HepG2 (cell line): ENCODE results near the gene TNKS1BP1. TPM values are rescaled to one million over a fixed set of nuclear protein-coding genes. Genes with fewer than 3 reads are reported as not detected.

ENCODE experiments used
- ATAC-seq: fragments of 200-7000 bp; cut with Tn5 transposase; 3 replicates; pipeline ENCODE4 v1.9.1; 2020; ENCODE audit warnings: mild to moderate bottlenecking, moderate library complexity
- BruUV-seq: library from RNA; stranded (reverse); fragments of 400-500 nt; replicated peaks from 2 replicates; lab custom pipeline; 2021; lab: Mats Ljungman, UMichigan
- CTCF ChIA-PET: fragments of 300-600 bp; formaldehyde crosslinking; extraction: SDS; loops from one replicate; lab custom pipeline; 2021; ENCODE audit warnings: low total read pairs, inconsistent platforms, low intra/inter-chr PET ratio; lab: Yijun Ruan, JAX
- POLR2A ChIA-PET: fragments of 350-600 bp; sonication (Branson Sonifier 250); formaldehyde crosslinking; loops from one replicate; lab custom pipeline; 2020; ENCODE audit warnings: antibody characterized with exemption, inconsistent platforms; lab: Yijun Ruan, JAX
- DNase-seq: peaks from one replicate; pipeline ENCODE4 v3.0.0-alpha.2; 2015; ENCODE audit warnings: low spot score
- FAIRE-seq: peaks from 3 replicates; lab custom pipeline; 2011; peaks lifted over from hg19 to GRCh38; lab: Jason Lieb, UNC
- H2AFZ ChIP-seq: one replicate; pipeline ENCODE4 v1.6.1; 2011; ENCODE audit warnings: low read length, inconsistent platforms
- H3K27ac ChIP-seq: fragments of 300-600 bp; 3 replicates; pipeline ENCODE4 v1.8.0; 2011; ENCODE audit warnings: mixed run types, mild to moderate bottlenecking, mixed read lengths, low read length, inconsistent platforms; ENCODE audit not compliant: insufficient read depth; ENCODE audit errors: extremely low read length
- H3K27me3 ChIP-seq, 2 experiments: fragments of 200-600 bp in 1 of 2; 2 replicates in 1 of 2; 3 replicates in 1 of 2; pipeline versions ENCODE4 v1.6.0 to v1.8.0; 2011; ENCODE audit warnings: low read length in 2 of 2, mild to moderate bottlenecking in 2 of 2, moderate library complexity in 2 of 2, inconsistent platforms in 1 of 2; ENCODE audit not compliant: insufficient read depth in 2 of 2, control insufficient read depth in 1 of 2
- H3K36me3 ChIP-seq, 2 experiments: fragments of 200-600 bp in 1 of 2; replicated peaks in 1 of 2; 2 replicates in 1 of 2; 3 replicates in 1 of 2; pipeline versions ENCODE4 v1.5.1 to v1.8.0; 2011; ENCODE audit warnings: low read length in 2 of 2, inconsistent platforms in 1 of 2; ENCODE audit not compliant: insufficient read depth in 2 of 2, control insufficient read depth in 1 of 2
- H3K4me1 ChIP-seq: 2 replicates; pipeline ENCODE4 v1.5.1; 2012; ENCODE audit warnings: low read length, inconsistent platforms; ENCODE audit not compliant: insufficient read depth
- H3K4me2 ChIP-seq: 2 replicates; pipeline ENCODE4 v1.6.0; 2011; ENCODE audit warnings: low read depth, low read length, inconsistent platforms
- H3K4me3 ChIP-seq, 3 experiments: fragments of 200-600 bp in 1 of 3; sonication (generic), shearing (Covaris generic) in 1 of 3; replicated peaks in 1 of 3; 2 replicates each; pipeline ENCODE4 v1.5.1; 2011 to 2016; ENCODE audit warnings: low read length in 3 of 3, inconsistent platforms in 2 of 3, low read depth in 2 of 3, mild to moderate bottlenecking in 2 of 3, control low read depth in 1 of 3, mixed read lengths in 1 of 3; ENCODE audit not compliant: insufficient read depth in 1 of 3
- H3K79me2 ChIP-seq: one replicate; pipeline ENCODE4 v1.6.1; 2011; ENCODE audit warnings: low read length, inconsistent platforms; ENCODE audit not compliant: insufficient read depth
- H3K9ac ChIP-seq: 2 replicates; pipeline ENCODE4 v1.6.0; 2011; ENCODE audit warnings: mild to moderate bottlenecking, low read depth, low read length, inconsistent platforms; ENCODE audit not compliant: insufficient read depth
- H3K9me3 ChIP-seq: 2 replicates; pipeline ENCODE4 v1.5.1; 2012; ENCODE audit warnings: mild to moderate bottlenecking, low read length
- H4K20me1 ChIP-seq: 2 replicates; pipeline ENCODE4 v1.6.0; 2011; ENCODE audit warnings: inconsistent platforms, mild to moderate bottlenecking, low read length, moderate library complexity; ENCODE audit not compliant: insufficient read depth
- GTF3A ChIP-seq: sonication (generic); formaldehyde crosslinking; conservative IDR thresholded peaks from 2 replicates; pipeline ENCODE4 v1.4.0; 2020; ENCODE audit warnings: mild to moderate bottlenecking, missing genetic modification reagents
- NONO ChIP-seq, 2 experiments: fragments of 450-650 bp in 1 of 2; sonication (generic) in 1 of 2; formaldehyde crosslinking in 1 of 2; IDR thresholded peaks in 1 of 2; conservative IDR thresholded peaks in 1 of 2; 2 replicates each; pipeline versions ENCODE4 v1.6.1 to v1.8.0; 2017 to 2022; ENCODE audit warnings: mild to moderate bottlenecking in 1 of 2, missing genetic modification reagents in 1 of 2, moderate library complexity in 1 of 2
- PCBP2 ChIP-seq: fragments of 200-400 bp; formaldehyde crosslinking; optimal IDR thresholded peaks from 2 replicates; pipeline ENCODE3; 2018; ENCODE audit warnings: low read length, low read depth; ENCODE audit not compliant: poor library complexity, severe bottlenecking
- SMC3 ChIP-seq: IDR thresholded peaks from 2 replicates; pipeline ENCODE4 v1.6.1; 2011; ENCODE audit warnings: low read length, improper control_type of control experiment
- SOX6 ChIP-seq, 2 experiments: fragments of 450-650 bp in 1 of 2; sonication (generic) in 1 of 2; formaldehyde crosslinking in 1 of 2; IDR thresholded peaks; 2 replicates each; pipeline versions ENCODE4 v1.4.0 to v1.6.1; 2017 to 2020; ENCODE audit warnings: antibody characterized with exemption in 1 of 2, mild to moderate bottlenecking in 1 of 2, missing genetic modification reagents in 1 of 2
- THYN1 ChIP-seq: sonication (generic); formaldehyde crosslinking; IDR thresholded peaks from 2 replicates; pipeline ENCODE4 v1.8.1; 2023; ENCODE audit warnings: low read depth, mild to moderate bottlenecking, moderate library complexity, missing genetic modification reagents, borderline replicate concordance
- TOE1 ChIP-seq: sonication (generic); formaldehyde crosslinking; IDR thresholded peaks from 2 replicates; pipeline ENCODE4 v1.4.0; 2020; ENCODE audit warnings: mild to moderate bottlenecking, missing genetic modification reagents
- XBP1 ChIP-seq: sonication (generic); formaldehyde crosslinking; IDR thresholded peaks from 2 replicates; pipeline ENCODE4 v1.5.0; 2020; ENCODE audit warnings: missing genetic modification reagents
- ZNF251 ChIP-seq: sonication (generic); formaldehyde crosslinking; IDR thresholded peaks from 2 replicates; pipeline ENCODE4 v1.9.0; 2021; ENCODE audit warnings: mild to moderate bottlenecking, missing genetic modification reagents
- ZNF34 ChIP-seq: sonication (generic); formaldehyde crosslinking; IDR thresholded peaks from 2 replicates; pipeline ENCODE4 v1.4.0; 2020; ENCODE audit warnings: mild to moderate bottlenecking, missing genetic modification reagents, borderline replicate concordance
- WGBS: methylation state at CpG from one replicate; pipeline ENCODE4 v1.1.6; 2017; ENCODE audit warnings: low lambda C conversion rate; 5-methylcytosine and 5-hydroxymethylcytosine counted together
- in situ Hi-C: cut with HindIII; loops from 2 replicates; pipeline ENCODE4 v1.10.0; 2017; ENCODE audit warnings: low pct_unique_long_range_greater_than_20kb; ENCODE audit not compliant: extremely low pct_ligation_motif_present
- intact Hi-C: fragments of 100-400 bp; cut with micrococcal nuclease; formaldehyde crosslinking; loops from one replicate; pipeline ENCODE4 v1.10.0; 2022; ENCODE audit not compliant: unreplicated experiment
- polyA plus RNA-seq, 8 experiments: library from polyadenylated mRNA; depleted of rRNA in 3 of 8; stranded (reverse) in 7 of 8; unstranded in 1 of 8; fragments of >200 nt; fragmentation: Illumina TruSeq in 4 of 8; extraction: Trizol in 4 of 8; gene quantifications; 2 replicates each; pipeline versions ENCODE4 v1.2.1 to v1.2.3, GENCODE V29; 2011 to 2016; ENCODE audit warnings: low read depth in 4 of 8, missing spikeins in 1 of 8, mixed read lengths in 1 of 8; ENCODE audit not compliant: insufficient read depth in 1 of 8
- total RNA-seq, 5 experiments: library from RNA; depleted of rRNA; stranded (reverse); fragments of >200 nt; fragmentation: Illumina TruSeq; extraction: Trizol; gene quantifications; 2 replicates each; pipeline ENCODE4 v1.2.3, GENCODE V29; 2016; ENCODE audit warnings: low read depth in 1 of 5
- TF ChIP-seq, protein P1 (sequence below): sonication (generic); formaldehyde crosslinking; conservative IDR thresholded peaks from 2 replicates; pipeline ENCODE4 v1.8.1; 2023; ENCODE audit warnings: missing genetic modification reagents

Gene TNKS1BP1
- total and polyA plus RNA-seq, 2 of the 13 experiments (the other 11 are each of a cell fraction or from before 2014, with no cell fraction given) = 13.7 to 15.0 TPM

DNA sequence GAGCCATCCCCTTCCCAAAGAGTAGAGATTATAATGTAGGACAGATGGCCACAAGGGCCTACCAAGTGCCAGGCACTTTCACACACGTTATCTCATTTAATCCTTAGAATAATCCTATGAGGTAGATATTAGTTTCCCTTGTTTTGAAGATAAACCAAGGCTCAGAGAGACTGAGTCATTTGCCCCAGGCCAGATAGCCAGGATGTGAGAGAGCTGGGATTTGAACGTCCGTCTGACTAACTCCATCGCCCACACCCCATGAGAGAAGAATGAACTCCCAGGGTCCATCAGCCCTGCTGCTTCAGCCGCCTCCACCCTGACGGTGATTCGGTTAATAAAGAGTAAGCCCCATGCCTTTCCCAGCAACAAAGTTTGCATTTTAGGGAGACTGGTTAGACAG, 45.5 kb upstream of the TNKS1BP1 start:
- no peak overlapping the region for H3K4me3 ChIP-seq
- DNase-seq (no peak), FAIRE-seq (no peak), ATAC-seq (no peak)
- H3K9ac ChIP-seq = no peak overlapping the region
- no peaks in the 10 kb centered on the region for H3K36me3 ChIP-seq
- no TSS peak for BruUV-seq
- no peak for TF ChIP-seq PCBP2
- no peak for TF ChIP-seq XBP1 (CRISPR knock-in tag)
- TF ChIP-seq NONO (IDR thresholded peaks at IDR 0.05) = no peak
- TF ChIP-seq NONO (CRISPR knock-in tag; conservative IDR thresholded peaks at IDR 0.05) = no peak
- TF ChIP-seq THYN1 (CRISPR knock-in tag) = no peak
- no peak for TF ChIP-seq SOX6 (IDR thresholded peaks at IDR 0.05)
- no peak for TF ChIP-seq SOX6 (CRISPR knock-in tag; IDR thresholded peaks at IDR 0.05)
- TF ChIP-seq GTF3A = no peak
- TF ChIP-seq, protein P1, sequence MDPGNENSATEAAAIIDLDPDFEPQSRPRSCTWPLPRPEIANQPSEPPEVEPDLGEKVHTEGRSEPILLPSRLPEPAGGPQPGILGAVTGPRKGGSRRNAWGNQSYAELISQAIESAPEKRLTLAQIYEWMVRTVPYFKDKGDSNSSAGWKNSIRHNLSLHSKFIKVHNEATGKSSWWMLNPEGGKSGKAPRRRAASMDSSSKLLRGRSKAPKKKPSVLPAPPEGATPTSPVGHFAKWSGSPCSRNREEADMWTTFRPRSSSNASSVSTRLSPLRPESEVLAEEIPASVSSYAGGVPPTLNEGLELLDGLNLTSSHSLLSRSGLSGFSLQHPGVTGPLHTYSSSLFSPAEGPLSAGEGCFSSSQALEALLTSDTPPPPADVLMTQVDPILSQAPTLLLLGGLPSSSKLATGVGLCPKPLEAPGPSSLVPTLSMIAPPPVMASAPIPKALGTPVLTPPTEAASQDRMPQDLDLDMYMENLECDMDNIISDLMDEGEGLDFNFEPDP (CRISPR knock-in tag) = no peak
- TF ChIP-seq TOE1 (CRISPR knock-in tag) = no peak
- no peak for TF ChIP-seq ZNF251 (CRISPR knock-in tag)
- TF ChIP-seq SMC3 = no peak
- TF ChIP-seq ZNF34 (CRISPR knock-in tag) = no peak
- no peaks in the 10 kb centered on the region for H3K4me1 ChIP-seq
- ChIA-PET POLR2A (no interaction called here), CTCF (no interaction called here)
- H3K27ac ChIP-seq = no peak overlapping the region
- no peaks in the 10 kb centered on the region for H4K20me1 ChIP-seq
- no peak overlapping the region for H3K4me2 ChIP-seq
- peaks cover 3 to 23% of the 10 kb centered on the region in 2 experiments for H3K27me3 ChIP-seq
- no peaks in the 10 kb centered on the region for H3K79me2 ChIP-seq
- no peaks in the 10 kb centered on the region for H3K9me3 ChIP-seq
- intact Hi-C loops (no loop called here), in situ Hi-C loops (no loop called here)
- H2AFZ ChIP-seq = no peak overlapping the region
- 45% methylated on average over 7 of the region's 7 CpGs for WGBS
